Measurements from ENCODE around the gene TBX10. TPM values are rescaled to one million over a fixed set of nuclear protein-coding genes. Genes with fewer than 3 reads are reported as not detected.

The TBX10 gene
- polyA plus RNA-seq, 1 donor from 2014 or later, result not detected

GRCh38 chr11:67627812-67628624, 11.5 kb downstream of the TBX10 start:
- Histone ChIP-seq H3K4me3 (ENCODE audit: low read length) (no peak overlapping the region), H4K20me1 (ENCODE audit: insufficient read depth) (no peaks in the 10 kb centered on the region), H3K27me3 (ENCODE audit: insufficient read depth, low read depth, low read length) (no peaks in the 10 kb centered on the region), H3K36me3 (ENCODE audit: insufficient read depth, low read length) (no peaks in the 10 kb centered on the region), H3F3A (ENCODE audit: insufficient read depth, low read length, poor library complexity, severe bottlenecking) (no peaks in the 10 kb centered on the region), H3K27ac (ENCODE audit: low read length) (no peak overlapping the region), H3K9me2 (ENCODE audit: insufficient read depth, low read length) (no peaks in the 10 kb centered on the region), H3K4me2 (ENCODE audit: low read length) (no peak overlapping the region), H3K9me3 (ENCODE audit: low read length) (no peaks in the 10 kb centered on the region), H3K9ac (ENCODE audit: low read length) (no peak overlapping the region), H3K79me2 (replicated peaks; ENCODE audit: insufficient read depth, low read length) (no peaks in the 10 kb centered on the region), H2AFZ (ENCODE audit: low read depth, low read length) (no peak overlapping the region)
- no peak for TF ChIP-seq CTCF (IDR thresholded peaks at IDR 0.05; ENCODE audit: poor library complexity, severe bottlenecking)
- TF ChIP-seq MXI1 (conservative IDR thresholded peaks at IDR 0.05; ENCODE audit: poor library complexity, severe bottlenecking), result no peak
- no peak for TF ChIP-seq TAF1 (IDR thresholded peaks at IDR 0.05; ENCODE audit: low read depth)
- TF ChIP-seq EZH2 (IDR thresholded peaks at IDR 0.05; ENCODE audit: borderline replicate concordance, insufficient read depth, low read length, poor library complexity, severe bottlenecking), result no peak
- TF ChIP-seq REST (IDR thresholded peaks at IDR 0.05; ENCODE audit: borderline replicate concordance), result no peak

GRCh38 chr11:67627441-67627811, 12.1 kb downstream of the TBX10 start:
- no peaks in the 10 kb centered on the region for H3K79me2 ChIP-seq (replicated peaks; ENCODE audit: insufficient read depth, low read length)
- no peak overlapping the region for H3K4me2 ChIP-seq (ENCODE audit: low read length)
- no peak overlapping the region for H2AFZ ChIP-seq (ENCODE audit: low read depth, low read length)
- TF ChIP-seq RAD21 (conservative IDR thresholded peaks at IDR 0.05), result no peak
- TF ChIP-seq REST (IDR thresholded peaks at IDR 0.05; ENCODE audit: borderline replicate concordance), result no peak
- TF ChIP-seq TAF1 (IDR thresholded peaks at IDR 0.05; ENCODE audit: low read depth), result no peak
- no peak for TF ChIP-seq EP300 (conservative IDR thresholded peaks at IDR 0.05; ENCODE audit: poor library complexity, severe bottlenecking)
- TF ChIP-seq MXI1 (conservative IDR thresholded peaks at IDR 0.05; ENCODE audit: poor library complexity, severe bottlenecking), result no peak
- no peak for TF ChIP-seq SMC3 (conservative IDR thresholded peaks at IDR 0.05; ENCODE audit: poor library complexity)
- no peak for TF ChIP-seq POLR2AphosphoS5 (IDR thresholded peaks at IDR 0.05)
- TF ChIP-seq EZH2 (IDR thresholded peaks at IDR 0.05; ENCODE audit: borderline replicate concordance, insufficient read depth, low read length, poor library complexity, severe bottlenecking), result no peak
- no peak for TF ChIP-seq CTCF (IDR thresholded peaks at IDR 0.05; ENCODE audit: poor library complexity, severe bottlenecking)
- no peak overlapping the region for H3K27ac ChIP-seq (ENCODE audit: low read length)
- H3K4me3 ChIP-seq (ENCODE audit: low read length), result no peak overlapping the region
- H3K9me3 ChIP-seq (ENCODE audit: low read length), result no peaks in the 10 kb centered on the region
- H3K36me3 ChIP-seq (ENCODE audit: insufficient read depth, low read length), result no peaks in the 10 kb centered on the region
- H3K9me2 ChIP-seq (ENCODE audit: insufficient read depth, low read length), result no peaks in the 10 kb centered on the region
- no peaks in the 10 kb centered on the region for H4K20me1 ChIP-seq (ENCODE audit: insufficient read depth)
- no peak overlapping the region for H3K9ac ChIP-seq (ENCODE audit: low read length)
- H3F3A ChIP-seq (ENCODE audit: insufficient read depth, low read length, poor library complexity, severe bottlenecking), result no peaks in the 10 kb centered on the region
- H3K27me3 ChIP-seq (ENCODE audit: insufficient read depth, low read depth, low read length), result no peaks in the 10 kb centered on the region

Measured in neural cell (in vitro differentiated cells).